Calu3 (cell line): ENCODE results near the gene SHH. TPM values are rescaled to one million over a fixed set of nuclear protein-coding genes. Genes with fewer than 3 reads are reported as not detected.

Experiments used
- BruUV-seq: library from RNA; stranded (reverse); fragments of 400-500 nt; replicated peaks from 2 replicates; lab custom pipeline; 2021; lab: Mats Ljungman, UMichigan
- CTCF ChIA-PET: fragments of 300-600 bp; sonication (Branson Sonifier 250); formaldehyde crosslinking; loops from one replicate; lab custom pipeline; 2022; ENCODE audit warnings: antibody characterized with exemption; lab: Charles Lee
- DNase-seq: peaks from one replicate; pipeline ENCODE4 v3.0.0; 2022
- H3K27ac Mint-ChIP-seq: one replicate; pipeline ENCODE4 v1.8.0; 2022; ENCODE audit warnings: mixed read lengths; ENCODE audit not compliant: unreplicated experiment
- H3K27me3 Mint-ChIP-seq: one replicate; pipeline ENCODE4 v1.8.0; 2022; ENCODE audit warnings: mixed read lengths; ENCODE audit not compliant: unreplicated experiment
- H3K36me3 Mint-ChIP-seq: one replicate; pipeline ENCODE4 v1.8.0; 2022; ENCODE audit warnings: mild to moderate bottlenecking, moderate library complexity, mixed read lengths; ENCODE audit not compliant: insufficient read depth, unreplicated experiment
- H3K4me1 Mint-ChIP-seq: one replicate; pipeline ENCODE4 v1.8.0; 2022; ENCODE audit warnings: mild to moderate bottlenecking, low read depth, mixed read lengths; ENCODE audit not compliant: unreplicated experiment
- H3K4me3 Mint-ChIP-seq: one replicate; pipeline ENCODE4 v1.8.0; 2022; ENCODE audit warnings: mild to moderate bottlenecking, low read depth, moderate library complexity, mixed read lengths; ENCODE audit not compliant: unreplicated experiment
- H3K9me3 Mint-ChIP-seq: one replicate; pipeline ENCODE4 v1.8.0; 2022; ENCODE audit warnings: low read depth, mixed read lengths; ENCODE audit not compliant: unreplicated experiment
- CTCF ChIP-seq: fragments of 200-600 bp; IDR thresholded peaks from one replicate; pipeline ENCODE4 v1.8.0; 2022; ENCODE audit warnings: antibody characterized with exemption; ENCODE audit not compliant: unreplicated experiment
- intact Hi-C: fragments of 100-400 bp; cut with micrococcal nuclease; formaldehyde crosslinking; loops from one replicate; pipeline ENCODE4 v1.10.0; 2022; ENCODE audit not compliant: unreplicated experiment
- total RNA-seq: library from RNA; stranded (reverse); gene quantifications from 2 replicates; pipeline ENCODE4 v1.2.3, GENCODE V29; 2022

Gene SHH
- total RNA-seq, 1 experiment from 2014 or later: 1.1 TPM

- Mint-ChIP-seq H3K4me3 (no peak overlapping the region), H3K27me3 (peaks cover 13% of the 10 kb centered on the region), H3K4me1 (no peaks in the 10 kb centered on the region), H3K9me3 (no peaks in the 10 kb centered on the region), H3K27ac (no peak overlapping the region), H3K36me3 (peaks cover 12% of the 10 kb centered on the region)
- CTCF ChIA-PET: interaction anchor here (0.7 kb wide), 1 partner anchor 1440 kb away, joined by 3 read pairs; no protein-coding TSS in a partner anchor
- intact Hi-C loops: loop anchor here (10.0 kb wide), 1 partner anchor 593 kb away; no protein-coding TSS in a partner anchor
- no peak for DNase-seq
- BruUV-seq: no TSS peak
- no peak for TF ChIP-seq CTCF
Measured at GRCh38 chr7:155791836-155792235, 20.4 kb downstream of the SHH start.

GRCh38 chr7:155791214-155791737 lies 21.0 kb downstream of the SHH start:
- intact Hi-C loops: loop anchor here (10.0 kb wide), 1 partner anchor 594 kb away; no protein-coding TSS in a partner anchor
- Mint-ChIP-seq H3K27me3 (peaks cover 13% of the 10 kb centered on the region), H3K4me3 (no peak overlapping the region), H3K4me1 (no peaks in the 10 kb centered on the region), H3K36me3 (peaks cover 12% of the 10 kb centered on the region), H3K27ac (no peak overlapping the region), H3K9me3 (no peaks in the 10 kb centered on the region)
- TF ChIP-seq CTCF: no peak
- BruUV-seq: no TSS peak
- DNase-seq: no peak
- CTCF ChIA-PET: interaction anchor here (0.7 kb wide), 1 partner anchor 1439 kb away, joined by 3 read pairs; no protein-coding TSS in a partner anchor

GRCh38 chr7:155790666-155791065 lies 21.6 kb downstream of the SHH start:
- no peak for TF ChIP-seq CTCF
- intact Hi-C loops: loop anchor here (10.0 kb wide), 1 partner anchor 594 kb away; no protein-coding TSS in a partner anchor
- no peak overlapping the region for H3K4me3 Mint-ChIP-seq
- CTCF ChIA-PET: no interaction called here
- H3K36me3 Mint-ChIP-seq: peaks cover 12% of the 10 kb centered on the region
- no peaks in the 10 kb centered on the region for H3K9me3 Mint-ChIP-seq
- H3K27me3 Mint-ChIP-seq: peaks cover 13% of the 10 kb centered on the region
- DNase-seq: no peak
- no peak overlapping the region for H3K27ac Mint-ChIP-seq
- BruUV-seq: no TSS peak
- no peaks in the 10 kb centered on the region for H3K4me1 Mint-ChIP-seq

- H3K27ac Mint-ChIP-seq: no peak overlapping the region
- no peak for TF ChIP-seq CTCF
- DNase-seq: no peak
- CTCF ChIA-PET: no interaction called here
- intact Hi-C loops: no loop called here
- peaks cover 13% of the 10 kb centered on the region for H3K27me3 Mint-ChIP-seq
- H3K4me3 Mint-ChIP-seq: no peak overlapping the region
- H3K9me3 Mint-ChIP-seq: no peaks in the 10 kb centered on the region
- no peaks in the 10 kb centered on the region for H3K4me1 Mint-ChIP-seq
- H3K36me3 Mint-ChIP-seq: peaks cover 12% of the 10 kb centered on the region
- no TSS peak for BruUV-seq
Measured at GRCh38 chr7:155789001-155789725, 23.1 kb downstream of the SHH start.
